22Rv1 (cell line): ENCODE measurements around the gene SERPINE3.

Experiments
- ZFX ChIP-seq: fragments of 450-650 bp; IDR thresholded peaks from 2 replicates; pipeline ENCODE4 v1.6.1; 2017; ENCODE audit warnings: antibody characterized with exemption, borderline replicate concordance
- TF ChIP-seq, protein P1 (sequence below): fragments of 450-650 bp; IDR thresholded peaks from 2 replicates; pipeline ENCODE4 v1.5.1; 2017; ENCODE audit warnings: mild to moderate bottlenecking

DNA sequence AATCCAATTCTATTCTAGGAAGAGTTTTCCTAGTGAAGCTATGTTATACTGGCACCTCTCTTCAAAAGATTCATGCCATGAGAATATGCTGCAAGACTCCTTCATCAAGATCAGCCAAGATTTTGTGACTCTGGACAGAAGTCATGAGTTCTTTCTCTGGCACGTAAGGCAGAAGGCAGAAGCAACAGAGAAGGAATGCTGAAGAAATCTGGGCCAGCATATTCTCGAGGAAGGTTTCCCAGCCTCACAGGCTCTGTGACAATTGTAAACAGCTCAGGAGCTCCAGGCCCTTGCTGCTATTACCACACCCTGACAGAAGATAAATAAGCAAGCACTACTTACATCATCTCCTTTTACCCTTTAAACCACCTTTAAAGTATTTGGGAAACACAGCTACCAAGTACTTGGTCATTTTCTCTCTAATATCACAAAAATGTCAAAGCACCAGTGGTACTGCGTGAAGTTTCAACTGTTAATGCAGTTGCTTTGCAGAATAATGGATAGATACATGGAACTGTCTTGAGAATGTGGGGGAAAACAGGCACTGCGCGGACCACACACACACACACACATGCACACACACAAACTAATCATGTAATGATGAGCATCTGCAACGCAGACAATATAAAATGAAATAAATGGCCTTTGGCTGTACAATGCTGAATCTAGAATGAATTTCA lies 57.9 kb downstream of the SERPINE3 start:
- TF ChIP-seq, protein P1, sequence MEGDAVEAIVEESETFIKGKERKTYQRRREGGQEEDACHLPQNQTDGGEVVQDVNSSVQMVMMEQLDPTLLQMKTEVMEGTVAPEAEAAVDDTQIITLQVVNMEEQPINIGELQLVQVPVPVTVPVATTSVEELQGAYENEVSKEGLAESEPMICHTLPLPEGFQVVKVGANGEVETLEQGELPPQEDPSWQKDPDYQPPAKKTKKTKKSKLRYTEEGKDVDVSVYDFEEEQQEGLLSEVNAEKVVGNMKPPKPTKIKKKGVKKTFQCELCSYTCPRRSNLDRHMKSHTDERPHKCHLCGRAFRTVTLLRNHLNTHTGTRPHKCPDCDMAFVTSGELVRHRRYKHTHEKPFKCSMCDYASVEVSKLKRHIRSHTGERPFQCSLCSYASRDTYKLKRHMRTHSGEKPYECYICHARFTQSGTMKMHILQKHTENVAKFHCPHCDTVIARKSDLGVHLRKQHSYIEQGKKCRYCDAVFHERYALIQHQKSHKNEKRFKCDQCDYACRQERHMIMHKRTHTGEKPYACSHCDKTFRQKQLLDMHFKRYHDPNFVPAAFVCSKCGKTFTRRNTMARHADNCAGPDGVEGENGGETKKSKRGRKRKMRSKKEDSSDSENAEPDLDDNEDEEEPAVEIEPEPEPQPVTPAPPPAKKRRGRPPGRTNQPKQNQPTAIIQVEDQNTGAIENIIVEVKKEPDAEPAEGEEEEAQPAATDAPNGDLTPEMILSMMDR = no peak
- TF ChIP-seq ZFX = no peak
